HUDEP-2 (cell line): Measurements from ENCODE around the gene SZT2.

ENCODE experiments used
- DNase-seq, 76 experiments: peaks; one replicate each; lab custom pipeline; 2025; ENCODE audit not compliant: unreplicated experiment in 76 of 76; lab: John Stamatoyannopoulos, UW

The SZT2 gene

GRCh38 chr1:43439781-43440180 lies 50.1 kb downstream of the SZT2 start:
- no peak for DNase-seq

- no peak for DNase-seq
Observed at GRCh38 chr1:43440358-43440757, 50.7 kb downstream of the SZT2 start.

GRCh38 chr1:43441166-43441893 lies 51.6 kb downstream of the SZT2 start:
- no peak for DNase-seq

- DNase-seq: no peak
Observed at GRCh38 chr1:43441894-43442637, 52.4 kb downstream of the SZT2 start.

- DNase-seq: no peak
Observed at GRCh38 chr1:43442756-43443155, 53.1 kb downstream of the SZT2 start.

GRCh38 chr1:43443197-43443946 lies 53.7 kb downstream of the SZT2 start:
- DNase-seq: no peak

- DNase-seq: no peak
Observed at GRCh38 chr1:43444151-43444828, 54.6 kb downstream of the SZT2 start.

GRCh38 chr1:43444836-43445235 lies 55.1 kb downstream of the SZT2 start:
- peak in 21 of 76 experiments; percentile 1 to 31 (median 17) for DNase-seq

- DNase-seq: no peak
Observed at GRCh38 chr1:43445606-43446387, 56.1 kb downstream of the SZT2 start.

GRCh38 chr1:43446388-43446740 lies 56.7 kb downstream of the SZT2 start:
- DNase-seq: no peak

GRCh38 chr1:43446881-43447835 lies 57.5 kb downstream of the SZT2 start:
- DNase-seq: no peak

- DNase-seq: no peak
Observed at GRCh38 chr1:43447891-43448708, 58.4 kb downstream of the SZT2 start.

- no peak for DNase-seq
Observed at GRCh38 chr1:43448955-43449707, 59.4 kb downstream of the SZT2 start.

- no peak for DNase-seq
Observed at GRCh38 chr1:43449708-43450069, 60.0 kb downstream of the SZT2 start.

GRCh38 chr1:43450251-43450941 lies 60.7 kb downstream of the SZT2 start:
- DNase-seq: no peak

- DNase-seq: no peak
Observed at GRCh38 chr1:43451157-43451591, 61.5 kb downstream of the SZT2 start.
